ENCODE results near the gene GJA9. TPM values are rescaled to one million over a fixed set of nuclear protein-coding genes. Genes with fewer than 3 reads are reported as not detected.

Gene GJA9
- total and polyA plus RNA-seq, 4 donors, result not detected

DNA sequence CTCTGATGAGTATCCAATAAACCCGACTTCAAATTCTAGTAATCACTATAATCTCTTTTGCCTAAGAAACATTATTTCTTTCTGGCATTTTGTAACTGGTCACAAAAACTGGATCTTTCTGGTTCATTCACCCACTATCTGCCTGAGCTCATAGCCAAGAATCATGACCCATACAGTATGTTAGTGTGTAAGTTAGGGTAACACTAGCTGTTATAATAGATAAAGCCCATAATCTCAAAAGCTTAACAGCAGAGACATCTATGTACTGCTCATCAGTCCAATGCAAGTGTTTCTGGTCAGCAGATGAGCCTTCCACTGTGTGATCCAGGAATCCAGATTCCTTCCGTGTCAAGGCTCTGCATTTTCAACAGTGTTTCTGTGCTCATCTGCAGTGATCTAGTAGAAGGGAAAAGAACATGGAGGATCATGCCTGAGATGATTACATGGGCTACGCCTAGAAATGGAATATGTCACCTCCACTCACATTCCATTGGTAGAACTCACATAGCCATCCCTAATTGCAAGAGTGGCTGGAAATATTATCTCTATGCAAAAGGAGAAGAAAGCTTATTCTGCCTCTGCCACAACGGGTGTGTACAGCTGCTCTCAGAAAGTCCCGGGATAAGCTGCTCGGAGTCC lies 49.5 kb downstream of the GJA9 start:
- Histone ChIP-seq H3K36me3 (ENCODE audit: control insufficient read depth in 1 of 2, insufficient read depth in 2 of 2, low read length in 1 of 2) (no peaks in the 10 kb centered on the region), H3K27me3 (ENCODE audit: control insufficient read depth in 1 of 2, insufficient read depth in 2 of 2, low read length in 1 of 2) (no peaks in the 10 kb centered on the region), H3K4me3 (ENCODE audit: low read length in 2 of 2) (no peak overlapping the region), H3K4me1 (ENCODE audit: control insufficient read depth in 1 of 2, insufficient read depth in 2 of 2, low read length in 2 of 2) (no peaks in the 10 kb centered on the region), H3K9me3 (ENCODE audit: control insufficient read depth, low read length) (no peaks in the 10 kb centered on the region), H3K27ac (ENCODE audit: low read depth in 1 of 2, low read length in 2 of 2) (no peak overlapping the region)
- intact Hi-C loops (cut with DNase I), result loop anchor here in 1 of 2 donors (10.0 kb wide), 1 partner anchor 807 kb away; no protein-coding TSS in a partner anchor
- no peak for DNase-seq
- no peak for ATAC-seq (ENCODE audit: low FRiP score)
- WGBS, 2 donors, result 82% methylated on average over 6 of the region's 6 CpGs

DNA sequence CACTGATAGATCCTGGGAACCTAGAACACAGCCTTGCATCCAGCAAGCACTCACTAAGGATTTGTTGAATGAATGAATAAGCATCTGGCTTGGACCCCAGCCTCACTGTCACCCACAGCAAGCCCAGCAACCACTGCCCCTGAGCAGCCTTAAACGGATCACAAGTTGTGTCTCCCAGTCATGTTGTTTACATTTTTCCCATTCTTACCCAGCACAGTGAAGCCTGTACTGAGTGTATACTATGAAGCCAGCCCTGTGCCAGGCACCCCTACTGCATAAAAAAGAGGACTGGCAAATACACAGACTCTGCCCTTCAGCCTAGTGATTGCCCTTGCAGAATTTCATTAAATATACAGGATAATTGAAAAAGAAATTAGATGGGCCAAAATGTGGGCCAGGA lies 52.0 kb downstream of the GJA9 start:
- WGBS, 2 donors, result 12 to 17% methylated on average over 1 of the region's 1 CpG
- ATAC-seq (ENCODE audit: low FRiP score), result no peak
- no peak overlapping the region for H3K27ac ChIP-seq (ENCODE audit: low read depth in 1 of 2, low read length in 2 of 2)

GRCh38 chr1:38827318-38827717 lies 54.1 kb downstream of the GJA9 start:
- Histone ChIP-seq H3K27me3 (ENCODE audit: control insufficient read depth in 1 of 2, insufficient read depth in 2 of 2, low read length in 1 of 2) (peaks cover 0 to 2% of the 10 kb centered on the region in 2 donors), H3K4me3 (ENCODE audit: low read length in 2 of 2) (no peak overlapping the region), H3K27ac (ENCODE audit: low read depth in 1 of 2, low read length in 2 of 2) (no peak overlapping the region), H3K4me1 (ENCODE audit: control insufficient read depth in 1 of 2, insufficient read depth in 2 of 2, low read length in 2 of 2) (no peaks in the 10 kb centered on the region), H3K36me3 (ENCODE audit: control insufficient read depth in 1 of 2, insufficient read depth in 2 of 2, low read length in 1 of 2) (no peaks in the 10 kb centered on the region), H3K9me3 (ENCODE audit: control insufficient read depth, low read length) (no peaks in the 10 kb centered on the region)
- WGBS, 2 donors, result 56 to 67% methylated on average over 2 of the region's 2 CpGs
- no peak for DNase-seq
- intact Hi-C loops (cut with DNase I), result no loop called here
- no peak for ATAC-seq (ENCODE audit: low FRiP score)

More for the DNA sequence above, 52.0 kb downstream of the GJA9 start:
- H3K4me3 ChIP-seq (ENCODE audit: low read length in 2 of 2), result no peak overlapping the region
- H3K36me3 ChIP-seq (ENCODE audit: control insufficient read depth in 1 of 2, insufficient read depth in 2 of 2, low read length in 1 of 2), result no peaks in the 10 kb centered on the region
- no peaks in the 10 kb centered on the region for H3K9me3 ChIP-seq (ENCODE audit: control insufficient read depth, low read length)
- DNase-seq, result no peak
- H3K4me1 ChIP-seq (ENCODE audit: control insufficient read depth in 1 of 2, insufficient read depth in 2 of 2, low read length in 2 of 2), result no peaks in the 10 kb centered on the region
- peaks cover 0 to 2% of the 10 kb centered on the region in 2 donors for H3K27me3 ChIP-seq (ENCODE audit: control insufficient read depth in 1 of 2, insufficient read depth in 2 of 2, low read length in 1 of 2)
- intact Hi-C loops (cut with DNase I), result no loop called here

GRCh38 chr1:38826886-38827285 lies 54.5 kb downstream of the GJA9 start:
- no peak overlapping the region for H3K27ac ChIP-seq (ENCODE audit: low read depth in 1 of 2, low read length in 2 of 2)
- ATAC-seq (ENCODE audit: low FRiP score) (no peak), DNase-seq (no peak)
- H3K27me3 ChIP-seq (ENCODE audit: control insufficient read depth in 1 of 2, insufficient read depth in 2 of 2, low read length in 1 of 2), result peaks cover 0 to 2% of the 10 kb centered on the region in 2 donors
- no peaks in the 10 kb centered on the region for H3K4me1 ChIP-seq (ENCODE audit: control insufficient read depth in 1 of 2, insufficient read depth in 2 of 2, low read length in 2 of 2)
- no peaks in the 10 kb centered on the region for H3K9me3 ChIP-seq (ENCODE audit: control insufficient read depth, low read length)
- intact Hi-C loops (cut with DNase I), result no loop called here
- H3K4me3 ChIP-seq (ENCODE audit: low read length in 2 of 2), result no peak overlapping the region
- no peaks in the 10 kb centered on the region for H3K36me3 ChIP-seq (ENCODE audit: control insufficient read depth in 1 of 2, insufficient read depth in 2 of 2, low read length in 1 of 2)

DNA sequence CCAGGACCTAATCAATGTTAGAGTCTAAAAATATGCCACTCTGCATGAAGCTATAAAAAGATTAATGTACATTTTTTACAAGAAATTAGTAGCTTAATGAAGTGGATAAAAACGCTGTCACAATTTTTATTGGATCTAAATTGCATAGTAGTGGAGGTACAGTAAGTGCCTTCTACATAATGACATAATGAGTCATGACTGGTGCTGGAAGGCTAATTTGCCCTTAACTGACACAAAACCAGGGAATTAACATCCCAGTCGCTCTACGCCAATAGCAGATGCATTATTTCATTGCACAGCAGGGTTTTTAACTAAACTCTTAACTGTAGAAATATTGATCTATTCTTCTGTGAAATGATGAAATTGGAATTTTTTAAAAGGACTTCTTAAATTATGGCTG lies 55.1 kb downstream of the GJA9 start:
- H3K4me3 ChIP-seq (ENCODE audit: low read length in 2 of 2), result no peak overlapping the region
- H3K36me3 ChIP-seq (ENCODE audit: control insufficient read depth in 1 of 2, insufficient read depth in 2 of 2, low read length in 1 of 2), result no peaks in the 10 kb centered on the region
- no peaks in the 10 kb centered on the region for H3K9me3 ChIP-seq (ENCODE audit: control insufficient read depth, low read length)
- 50 to 58% methylated on average over 3 of the region's 3 CpGs for WGBS, 2 donors
- H3K4me1 ChIP-seq (ENCODE audit: control insufficient read depth in 1 of 2, insufficient read depth in 2 of 2, low read length in 2 of 2), result no peaks in the 10 kb centered on the region
- no peak overlapping the region for H3K27ac ChIP-seq (ENCODE audit: low read depth in 1 of 2, low read length in 2 of 2)
- intact Hi-C loops (cut with DNase I), result no loop called here
- DNase-seq, result no peak
- H3K27me3 ChIP-seq (ENCODE audit: control insufficient read depth in 1 of 2, insufficient read depth in 2 of 2, low read length in 1 of 2), result peaks cover 0 to 2% of the 10 kb centered on the region in 2 donors
- no peak for ATAC-seq (ENCODE audit: low FRiP score)

Other genes starting within 250 kb of the GJA9 start
- gene RRAGC, start 21.8 kb downstream of the GJA9 start, total RNA-seq, result 10 to 100 TPM; 23.0 to 28.4 TPM
- 10 to 100 TPM; 21.6 to 23.5 TPM for gene RRAGC, start 21.8 kb downstream of the GJA9 start, polyA plus RNA-seq
- 10 to 100 TPM; 11.9 to 13.6 TPM for gene MYCBP, start 8.2 kb downstream of the GJA9 start, total RNA-seq
- 10 to 100 TPM; 11.6 to 11.7 TPM for gene MYCBP, start 8.2 kb downstream of the GJA9 start, polyA plus RNA-seq
- under 1 TPM in 1 of 2 donors, not detected in 1; 0.57 TPM for gene RHBDL2, start 60.2 kb upstream of the GJA9 start, total RNA-seq
- not detected for gene RHBDL2, start 60.2 kb upstream of the GJA9 start, polyA plus RNA-seq
- 10 to 100 TPM; 36.7 to 43.7 TPM for gene AKIRIN1, start 109.7 kb upstream of the GJA9 start, total RNA-seq
- gene AKIRIN1, start 109.7 kb upstream of the GJA9 start, polyA plus RNA-seq, result 10 to 100 TPM; 22.0 to 40.8 TPM
- 100 to 1,000 TPM; 114 to 134 TPM for gene NDUFS5, start 144.8 kb upstream of the GJA9 start, total RNA-seq
- gene NDUFS5, start 144.8 kb upstream of the GJA9 start, polyA plus RNA-seq, result 100 to 1,000 TPM; 511 to 574 TPM

Measured in aorta (tissue), 5 donors.